ENCODE measurements around the gene COL18A1. TPM values are rescaled to one million over a fixed set of nuclear protein-coding genes. Genes with fewer than 3 reads are reported as not detected.

COL18A1 gene
- total RNA-seq, 1 donor from 2014 or later = 515 TPM

- no peak for TF ChIP-seq CTCF (IDR thresholded peaks at IDR 0.05)
- H3K27ac Mint-ChIP-seq (ENCODE audit: unreplicated experiment) = no peak overlapping the region
- peaks cover 55% of the 10 kb centered on the region for H3K4me1 Mint-ChIP-seq (ENCODE audit: unreplicated experiment)
- no peak overlapping the region for H3K4me3 Mint-ChIP-seq (ENCODE audit: unreplicated experiment)
- H3K36me3 Mint-ChIP-seq (ENCODE audit: unreplicated experiment) = peaks cover 6% of the 10 kb centered on the region
- no peak for DNase-seq (ENCODE audit: extremely low spot score, unreplicated experiment)
- no peaks in the 10 kb centered on the region for H3K9me3 Mint-ChIP-seq (ENCODE audit: unreplicated experiment)
- H3K27me3 Mint-ChIP-seq (ENCODE audit: unreplicated experiment) = no peaks in the 10 kb centered on the region
Observed at GRCh38 chr21:45408801-45409261, 3.9 kb downstream of the COL18A1 start.

- H3K36me3 Mint-ChIP-seq (ENCODE audit: unreplicated experiment) = peaks cover 6% of the 10 kb centered on the region
- no peak overlapping the region for H3K27ac Mint-ChIP-seq (ENCODE audit: unreplicated experiment)
- H3K27me3 Mint-ChIP-seq (ENCODE audit: unreplicated experiment) = no peaks in the 10 kb centered on the region
- no peaks in the 10 kb centered on the region for H3K9me3 Mint-ChIP-seq (ENCODE audit: unreplicated experiment)
- peaks cover 52% of the 10 kb centered on the region for H3K4me1 Mint-ChIP-seq (ENCODE audit: unreplicated experiment)
- no peak for TF ChIP-seq CTCF (IDR thresholded peaks at IDR 0.05)
- DNase-seq (ENCODE audit: extremely low spot score, unreplicated experiment) = no peak
- H3K4me3 Mint-ChIP-seq (ENCODE audit: unreplicated experiment) = no peak overlapping the region
Observed at GRCh38 chr21:45409466-45410150, 4.6 kb downstream of the COL18A1 start.

GRCh38 chr21:45410151-45410864 lies 5.3 kb downstream of the COL18A1 start:
- DNase-seq (ENCODE audit: extremely low spot score, unreplicated experiment) = no peak
- Mint-ChIP-seq H3K27me3 (ENCODE audit: unreplicated experiment) (no peaks in the 10 kb centered on the region), H3K4me3 (ENCODE audit: unreplicated experiment) (no peak overlapping the region), H3K36me3 (ENCODE audit: unreplicated experiment) (peaks cover 8% of the 10 kb centered on the region), H3K4me1 (ENCODE audit: unreplicated experiment) (peaks cover 55% of the 10 kb centered on the region), H3K27ac (ENCODE audit: unreplicated experiment) (no peak overlapping the region), H3K9me3 (ENCODE audit: unreplicated experiment) (no peaks in the 10 kb centered on the region)
- no peak for TF ChIP-seq CTCF (IDR thresholded peaks at IDR 0.05)

- Mint-ChIP-seq H3K4me1 (ENCODE audit: unreplicated experiment) (peaks cover 55% of the 10 kb centered on the region), H3K4me3 (ENCODE audit: unreplicated experiment) (no peak overlapping the region), H3K36me3 (ENCODE audit: unreplicated experiment) (peaks cover 8% of the 10 kb centered on the region), H3K27ac (ENCODE audit: unreplicated experiment) (no peak overlapping the region), H3K27me3 (ENCODE audit: unreplicated experiment) (no peaks in the 10 kb centered on the region), H3K9me3 (ENCODE audit: unreplicated experiment) (no peaks in the 10 kb centered on the region)
- DNase-seq (ENCODE audit: extremely low spot score, unreplicated experiment) = no peak
- TF ChIP-seq CTCF (IDR thresholded peaks at IDR 0.05) = no peak
Observed at GRCh38 chr21:45410865-45411809, 6.2 kb downstream of the COL18A1 start.

Data from osteocyte (in vitro differentiated cells).